ENCODE measurements around the gene LRRC7.

DNA sequence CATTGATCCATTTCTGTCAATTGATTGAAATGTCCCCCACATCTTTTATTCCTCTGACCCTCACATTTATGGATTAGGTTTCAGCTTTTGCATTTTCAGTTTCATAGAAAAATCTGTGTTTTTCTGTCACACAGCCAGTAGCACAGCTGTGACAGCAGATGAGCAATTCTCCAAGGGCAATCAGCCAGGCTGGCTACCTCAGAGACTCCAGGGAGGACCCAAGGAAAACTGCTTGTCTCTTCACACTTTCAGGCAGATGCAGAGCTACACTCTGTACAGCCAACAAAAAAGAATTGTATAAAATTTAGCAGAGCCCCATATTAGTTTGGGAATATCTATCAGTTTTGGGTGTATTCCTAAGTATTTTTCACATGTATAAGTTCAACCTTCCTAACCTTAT lies 257.2 kb downstream of the LRRC7 start:
- TF ChIP-seq, protein P1, sequence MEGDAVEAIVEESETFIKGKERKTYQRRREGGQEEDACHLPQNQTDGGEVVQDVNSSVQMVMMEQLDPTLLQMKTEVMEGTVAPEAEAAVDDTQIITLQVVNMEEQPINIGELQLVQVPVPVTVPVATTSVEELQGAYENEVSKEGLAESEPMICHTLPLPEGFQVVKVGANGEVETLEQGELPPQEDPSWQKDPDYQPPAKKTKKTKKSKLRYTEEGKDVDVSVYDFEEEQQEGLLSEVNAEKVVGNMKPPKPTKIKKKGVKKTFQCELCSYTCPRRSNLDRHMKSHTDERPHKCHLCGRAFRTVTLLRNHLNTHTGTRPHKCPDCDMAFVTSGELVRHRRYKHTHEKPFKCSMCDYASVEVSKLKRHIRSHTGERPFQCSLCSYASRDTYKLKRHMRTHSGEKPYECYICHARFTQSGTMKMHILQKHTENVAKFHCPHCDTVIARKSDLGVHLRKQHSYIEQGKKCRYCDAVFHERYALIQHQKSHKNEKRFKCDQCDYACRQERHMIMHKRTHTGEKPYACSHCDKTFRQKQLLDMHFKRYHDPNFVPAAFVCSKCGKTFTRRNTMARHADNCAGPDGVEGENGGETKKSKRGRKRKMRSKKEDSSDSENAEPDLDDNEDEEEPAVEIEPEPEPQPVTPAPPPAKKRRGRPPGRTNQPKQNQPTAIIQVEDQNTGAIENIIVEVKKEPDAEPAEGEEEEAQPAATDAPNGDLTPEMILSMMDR (IDR thresholded peaks at IDR 0.05) = no peak
- TF ChIP-seq POLR2A (IDR thresholded peaks at IDR 0.05) = no peak

All from breast epithelium (tissue), 3 donors.